ENCODE results near the gene SLC15A4. TPM values are rescaled to one million over a fixed set of nuclear protein-coding genes. Genes with fewer than 3 reads are reported as not detected.
A peak's percentile ranks its signal among the peaks of the same experiment; 100 is the strongest.

The SLC15A4 gene
- total RNA-seq, 2 experiments from 2014 or later = 53.3 to 87.3 TPM

- ChIA-PET POLR2A (interaction anchor here (0.8 to 1.4 kb wide), 3 partner anchors 12 to 47 kb away, joined by 3 to 6 read pairs (median 4); no protein-coding TSS in a partner anchor), CTCF (ENCODE audit: unreplicated experiment) (interaction anchor here (1.6 kb wide), 1 partner anchor 11 kb away, joined by 7 read pairs; no protein-coding TSS in a partner anchor)
- no peak for DNase-seq (ENCODE audit: low spot score)
- H3K27ac ChIP-seq (ENCODE audit: low read depth, low read length, poor library complexity, severe bottlenecking) = no peak overlapping the region
- peak overlapping the region; percentile 30; the same call in 1 of the 2 replicates for H3K4me2 ChIP-seq (ENCODE audit: low read length)
- no peaks in the 10 kb centered on the region for H3K9me3 ChIP-seq (ENCODE audit: low read length)
- BruUV-seq (replicated peaks) = no TSS peak
- no peak for TF ChIP-seq CTCF (conservative IDR thresholded peaks at IDR 0.05; ENCODE audit: low read length)
- no peak for TF ChIP-seq EZH2phosphoT487 (IDR thresholded peaks at IDR 0.05; ENCODE audit: borderline replicate concordance, low read depth, low read length)
- no peaks in the 10 kb centered on the region for H4K20me1 ChIP-seq (ENCODE audit: insufficient read depth, low read length)
- intact Hi-C loops (cut with micrococcal nuclease; ENCODE audit: unreplicated experiment) = loop anchor here (5.0 kb wide), 2 partner anchors 39 to 179 kb away; partner anchors contain the start of gene SLC15A4
- 0 out of 2 replicates have a peak overlapping the region, but pooled peaks have one; percentile 34 for H2AFZ ChIP-seq (ENCODE audit: low read length)
- no peaks in the 10 kb centered on the region for H3K79me2 ChIP-seq (ENCODE audit: insufficient read depth, low read depth, low read length)
- no peak overlapping the region for H3K4me3 ChIP-seq (ENCODE audit: low read depth, low read length, poor library complexity, severe bottlenecking)
- H3K4me1 ChIP-seq (ENCODE audit: insufficient read depth, low read length, poor library complexity, severe bottlenecking) = peaks cover 34% of the 10 kb centered on the region
- H3K36me3 ChIP-seq (ENCODE audit: insufficient read depth, low read length) = no peaks in the 10 kb centered on the region
- no peaks in the 10 kb centered on the region for H3K9me2 ChIP-seq (ENCODE audit: insufficient read depth, low read length)
These were observed 40.6 kb downstream of the SLC15A4 start for GRCh38 chr12:128783129-128783574.

- ChIA-PET CTCF (ENCODE audit: unreplicated experiment) (no interaction called here), POLR2A (interaction anchor here (0.7 kb wide), 1 partner anchor 13 kb away, joined by 3 read pairs; no protein-coding TSS in a partner anchor)
- peaks cover 24% of the 10 kb centered on the region for H3K4me1 ChIP-seq (ENCODE audit: insufficient read depth, low read length, poor library complexity, severe bottlenecking)
- no peaks in the 10 kb centered on the region for H3K36me3 ChIP-seq (ENCODE audit: insufficient read depth, low read length)
- intact Hi-C loops (cut with micrococcal nuclease; ENCODE audit: unreplicated experiment) = loop anchor here (5.0 kb wide), 2 partner anchors 42 to 182 kb away; partner anchors contain the start of gene SLC15A4
- H3K9me2 ChIP-seq (ENCODE audit: insufficient read depth, low read length) = no peaks in the 10 kb centered on the region
- no peaks in the 10 kb centered on the region for H4K20me1 ChIP-seq (ENCODE audit: insufficient read depth, low read length)
- no peak for TF ChIP-seq CTCF (conservative IDR thresholded peaks at IDR 0.05; ENCODE audit: low read length)
- TF ChIP-seq EZH2phosphoT487 (IDR thresholded peaks at IDR 0.05; ENCODE audit: borderline replicate concordance, low read depth, low read length) = no peak
- H2AFZ ChIP-seq (ENCODE audit: low read length) = no peak overlapping the region
- H3K9me3 ChIP-seq (ENCODE audit: low read length) = no peaks in the 10 kb centered on the region
- H3K79me2 ChIP-seq (ENCODE audit: insufficient read depth, low read depth, low read length) = no peaks in the 10 kb centered on the region
- no peak overlapping the region for H3K4me3 ChIP-seq (ENCODE audit: low read depth, low read length, poor library complexity, severe bottlenecking)
- DNase-seq (ENCODE audit: low spot score) = no peak
- no peak overlapping the region for H3K4me2 ChIP-seq (ENCODE audit: low read length)
- no TSS peak for BruUV-seq (replicated peaks)
- H3K27ac ChIP-seq (ENCODE audit: low read depth, low read length, poor library complexity, severe bottlenecking) = no peak overlapping the region
These were observed 43.9 kb downstream of the SLC15A4 start for GRCh38 chr12:128779901-128780300.

- H3K27ac ChIP-seq (ENCODE audit: low read depth, low read length, poor library complexity, severe bottlenecking) = no peak overlapping the region
These were observed 51.5 kb downstream of the SLC15A4 start for GRCh38 chr12:128772249-128772648.

More at GRCh38 chr12:128772249-128772648, 51.5 kb downstream of the SLC15A4 start:
- CTCF ChIA-PET (ENCODE audit: unreplicated experiment) = no interaction called here
- no peaks in the 10 kb centered on the region for H3K79me2 ChIP-seq (ENCODE audit: insufficient read depth, low read depth, low read length)
- no peaks in the 10 kb centered on the region for H3K9me3 ChIP-seq (ENCODE audit: low read length)
- no peak overlapping the region for H3K4me3 ChIP-seq (ENCODE audit: low read depth, low read length, poor library complexity, severe bottlenecking)
- H3K36me3 ChIP-seq (ENCODE audit: insufficient read depth, low read length) = no peaks in the 10 kb centered on the region
- H4K20me1 ChIP-seq (ENCODE audit: insufficient read depth, low read length) = no peaks in the 10 kb centered on the region
- POLR2A ChIA-PET = interaction anchor here (1.3 kb wide), 1 partner anchor 25 kb away, joined by 5 read pairs; no protein-coding TSS in a partner anchor
- H2AFZ ChIP-seq (ENCODE audit: low read length) = no peak overlapping the region
- no peak for DNase-seq (ENCODE audit: low spot score)
- no peak for TF ChIP-seq EZH2phosphoT487 (IDR thresholded peaks at IDR 0.05; ENCODE audit: borderline replicate concordance, low read depth, low read length)
- TF ChIP-seq CTCF (conservative IDR thresholded peaks at IDR 0.05; ENCODE audit: low read length) = no peak
- H3K4me1 ChIP-seq (ENCODE audit: insufficient read depth, low read length, poor library complexity, severe bottlenecking) = no peaks in the 10 kb centered on the region
- intact Hi-C loops (cut with micrococcal nuclease; ENCODE audit: unreplicated experiment) = no loop called here
- no peak overlapping the region for H3K4me2 ChIP-seq (ENCODE audit: low read length)
- H3K9me2 ChIP-seq (ENCODE audit: insufficient read depth, low read length) = no peaks in the 10 kb centered on the region
- BruUV-seq (replicated peaks) = no TSS peak
